Progenitor cell of endocrine pancreas (in vitro differentiated cells): ENCODE results near the gene SRP72. TPM values are rescaled to one million over a fixed set of nuclear protein-coding genes. Genes with fewer than 3 reads are reported as not detected.

Experiments
- DNase-seq: peaks from one replicate; pipeline ENCODE4 v3.0.0; 2021; ENCODE audit warnings: low spot score; ENCODE audit not compliant: unreplicated experiment
- H3K27ac Mint-ChIP-seq: 2 replicates; pipeline ENCODE4 v1.8.0; 2021; ENCODE audit warnings: mild to moderate bottlenecking, moderate library complexity, mixed read lengths
- H3K27me3 Mint-ChIP-seq: 2 replicates; pipeline ENCODE4 v1.8.0; 2021; ENCODE audit warnings: mixed read lengths
- H3K36me3 Mint-ChIP-seq: 2 replicates; pipeline ENCODE4 v1.8.0; 2022; ENCODE audit warnings: mixed read lengths; ENCODE audit not compliant: insufficient read depth
- H3K4me1 Mint-ChIP-seq: 2 replicates; pipeline ENCODE4 v1.8.0; 2021; ENCODE audit warnings: low read depth, mixed read lengths
- H3K4me3 Mint-ChIP-seq: 2 replicates; pipeline ENCODE4 v1.8.0; 2021; ENCODE audit warnings: low read depth, mild to moderate bottlenecking, moderate library complexity, mixed read lengths
- H3K9me3 Mint-ChIP-seq: 2 replicates; pipeline ENCODE4 v1.8.0; 2021; ENCODE audit warnings: low read depth, mixed read lengths
- total RNA-seq: library from RNA; stranded (reverse); gene quantifications from 2 replicates; pipeline ENCODE4 v1.2.1, GENCODE V29; 2021
- TF ChIP-seq, protein P1 (sequence below): fragments of 200-600 bp; sonication (generic); IDR thresholded peaks from one replicate; pipeline ENCODE4 v1.5.0; 2021; ENCODE audit warnings: antibody characterized with exemption, mild to moderate bottlenecking; ENCODE audit not compliant: unreplicated experiment

The SRP72 gene
- total RNA-seq, 1 donor from 2014 or later: 119 TPM

DNA sequence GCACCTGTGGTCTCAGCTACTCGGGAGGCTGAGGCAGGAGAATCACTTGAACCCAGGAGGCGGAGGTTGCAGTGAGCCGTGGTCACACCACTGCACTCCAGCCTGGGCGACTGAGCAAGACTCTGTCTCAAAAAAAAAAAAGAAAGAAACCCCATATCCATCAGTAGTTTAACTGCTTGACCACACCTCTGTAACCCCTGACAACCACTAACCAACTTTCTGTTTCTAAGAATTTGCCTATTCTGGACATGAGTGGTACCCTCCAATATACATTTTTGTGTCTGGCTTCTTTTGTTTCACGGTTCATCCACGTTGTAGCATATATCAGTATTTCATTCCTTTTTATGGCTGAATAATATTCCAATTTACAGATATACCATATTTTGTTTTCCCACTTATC, 41.1 kb upstream of the SRP72 start:
- Mint-ChIP-seq H3K36me3 (peaks cover 4% of the 10 kb centered on the region), H3K4me3 (no peak overlapping the region), H3K27me3 (no peaks in the 10 kb centered on the region), H3K27ac (no peak overlapping the region), H3K9me3 (peaks cover 4% of the 10 kb centered on the region), H3K4me1 (peaks cover 3% of the 10 kb centered on the region)
- TF ChIP-seq, protein P1, sequence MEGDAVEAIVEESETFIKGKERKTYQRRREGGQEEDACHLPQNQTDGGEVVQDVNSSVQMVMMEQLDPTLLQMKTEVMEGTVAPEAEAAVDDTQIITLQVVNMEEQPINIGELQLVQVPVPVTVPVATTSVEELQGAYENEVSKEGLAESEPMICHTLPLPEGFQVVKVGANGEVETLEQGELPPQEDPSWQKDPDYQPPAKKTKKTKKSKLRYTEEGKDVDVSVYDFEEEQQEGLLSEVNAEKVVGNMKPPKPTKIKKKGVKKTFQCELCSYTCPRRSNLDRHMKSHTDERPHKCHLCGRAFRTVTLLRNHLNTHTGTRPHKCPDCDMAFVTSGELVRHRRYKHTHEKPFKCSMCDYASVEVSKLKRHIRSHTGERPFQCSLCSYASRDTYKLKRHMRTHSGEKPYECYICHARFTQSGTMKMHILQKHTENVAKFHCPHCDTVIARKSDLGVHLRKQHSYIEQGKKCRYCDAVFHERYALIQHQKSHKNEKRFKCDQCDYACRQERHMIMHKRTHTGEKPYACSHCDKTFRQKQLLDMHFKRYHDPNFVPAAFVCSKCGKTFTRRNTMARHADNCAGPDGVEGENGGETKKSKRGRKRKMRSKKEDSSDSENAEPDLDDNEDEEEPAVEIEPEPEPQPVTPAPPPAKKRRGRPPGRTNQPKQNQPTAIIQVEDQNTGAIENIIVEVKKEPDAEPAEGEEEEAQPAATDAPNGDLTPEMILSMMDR: no peak
- DNase-seq: no peak

- no peak overlapping the region for H3K4me3 Mint-ChIP-seq
- H3K36me3 Mint-ChIP-seq: peaks cover 2% of the 10 kb centered on the region
- peaks cover 4% of the 10 kb centered on the region for H3K9me3 Mint-ChIP-seq
- H3K27me3 Mint-ChIP-seq: no peaks in the 10 kb centered on the region
- no peak overlapping the region for H3K27ac Mint-ChIP-seq
- TF ChIP-seq, protein P1: no peak
- no peak for DNase-seq
- peaks cover 3% of the 10 kb centered on the region for H3K4me1 Mint-ChIP-seq
Measured at GRCh38 chr4:56427179-56427578, 40.2 kb upstream of the SRP72 start.

DNA sequence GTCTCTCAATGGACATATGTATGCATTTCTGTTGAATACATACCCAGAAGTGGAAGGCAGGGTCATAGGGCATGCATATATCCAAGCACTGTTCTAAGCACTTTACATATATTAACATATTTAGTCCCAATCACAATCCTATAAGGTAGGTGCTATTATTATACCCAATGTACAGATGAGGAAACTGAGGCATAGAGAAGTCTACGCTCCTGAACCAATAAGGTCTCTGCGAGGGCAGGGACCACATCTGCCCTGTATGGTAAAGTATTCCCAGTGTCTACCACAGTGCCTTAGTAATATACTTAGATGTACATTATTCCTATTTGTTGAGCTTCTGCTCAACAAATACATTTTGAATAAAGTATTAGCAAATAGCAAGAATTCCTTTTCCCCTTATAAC, 37.2 kb upstream of the SRP72 start:
- Mint-ChIP-seq H3K4me3 (no peak overlapping the region), H3K27ac (no peak overlapping the region), H3K27me3 (no peaks in the 10 kb centered on the region), H3K9me3 (peaks cover 4% of the 10 kb centered on the region), H3K36me3 (peaks cover 2% of the 10 kb centered on the region), H3K4me1 (peaks cover 10% of the 10 kb centered on the region)
- TF ChIP-seq, protein P1: no peak
- DNase-seq: no peak

- Mint-ChIP-seq H3K27ac (no peak overlapping the region), H3K27me3 (no peaks in the 10 kb centered on the region), H3K9me3 (no peaks in the 10 kb centered on the region), H3K4me3 (peak overlapping the region; percentile 96), H3K36me3 (no peaks in the 10 kb centered on the region), H3K4me1 (peaks cover 19% of the 10 kb centered on the region)
- DNase-seq: no peak
- TF ChIP-seq, protein P1: no peak
Measured at GRCh38 chr4:56433280-56433679, 34.1 kb upstream of the SRP72 start.

- H3K27me3 Mint-ChIP-seq: no peaks in the 10 kb centered on the region
- H3K9me3 Mint-ChIP-seq: no peaks in the 10 kb centered on the region
- H3K4me1 Mint-ChIP-seq: peaks cover 20% of the 10 kb centered on the region
Measured at GRCh38 chr4:56434599-56435139, 32.7 kb upstream of the SRP72 start.

More at GRCh38 chr4:56434599-56435139, 32.7 kb upstream of the SRP72 start:
- Mint-ChIP-seq H3K27ac (peak overlapping the region; percentile 97), H3K4me3 (peak overlapping the region; percentile 96), H3K36me3 (no peaks in the 10 kb centered on the region)
- TF ChIP-seq, protein P1: no peak
- DNase-seq: peak; percentile 47
